BE2C (cell line): ENCODE measurements around the gene TRERF1.

Experiments used
- DNase-seq: peaks from one replicate; pipeline ENCODE4 v3.0.0-alpha.2; 2020
- H3K27me3 ChIP-seq: fragments of 250-450 bp; sonication (Bioruptor Pico); 2 replicates; pipeline ENCODE4 v1.5.1; 2020; ENCODE audit warnings: mild to moderate bottlenecking
- H3K36me3 ChIP-seq: fragments of 250-450 bp; sonication (Bioruptor Pico); 2 replicates; pipeline ENCODE4 v1.5.1; 2020; ENCODE audit warnings: mild to moderate bottlenecking
- H3K4me1 ChIP-seq: fragments of 250-450 bp; sonication (Bioruptor Pico); 2 replicates; pipeline ENCODE4 v1.5.1; 2020
- H3K4me3 ChIP-seq: 2 replicates; pipeline ENCODE4 v1.5.1; 2011; ENCODE audit warnings: low read depth, low read length
- H3K9me3 ChIP-seq: fragments of 250-450 bp; sonication (Bioruptor Pico); 2 replicates; pipeline ENCODE4 v1.5.1; 2020
- CTCF ChIP-seq: IDR thresholded peaks from 2 replicates; pipeline ENCODE4 v1.5.1; 2012; ENCODE audit warnings: mild to moderate bottlenecking, low read depth, low read length

Gene TRERF1

GRCh38 chr6:42372699-42373098 lies 79.0 kb downstream of the TRERF1 start:
- no peak for TF ChIP-seq CTCF
- DNase-seq, result no peak
- H3K4me1 ChIP-seq, result no peaks in the 10 kb centered on the region; the same call in 1 of the 2 replicates

GRCh38 chr6:42370323-42370985 lies 81.3 kb downstream of the TRERF1 start:
- Histone ChIP-seq H3K27me3 (no peaks in the 10 kb centered on the region), H3K36me3 (no peaks in the 10 kb centered on the region), H3K4me1 (no peaks in the 10 kb centered on the region; the same call in 1 of the 2 replicates), H3K9me3 (no peaks in the 10 kb centered on the region), H3K4me3 (no peak overlapping the region)
- TF ChIP-seq CTCF, result no peak
- DNase-seq, result no peak

More at GRCh38 chr6:42372699-42373098, 79.0 kb downstream of the TRERF1 start:
- Histone ChIP-seq H3K36me3 (no peaks in the 10 kb centered on the region), H3K9me3 (no peaks in the 10 kb centered on the region), H3K4me3 (no peak overlapping the region), H3K27me3 (no peaks in the 10 kb centered on the region)

- H3K36me3 ChIP-seq, result no peaks in the 10 kb centered on the region
- no peak overlapping the region for H3K4me3 ChIP-seq
- no peaks in the 10 kb centered on the region for H3K27me3 ChIP-seq
- DNase-seq, result no peak
- TF ChIP-seq CTCF, result no peak
- H3K4me1 ChIP-seq, result no peaks in the 10 kb centered on the region; the same call in 1 of the 2 replicates
- H3K9me3 ChIP-seq, result no peaks in the 10 kb centered on the region
Measured at GRCh38 chr6:42369568-42369967, 82.2 kb downstream of the TRERF1 start.

- Histone ChIP-seq H3K4me3 (no peak overlapping the region), H3K4me1 (no peaks in the 10 kb centered on the region; the same call in 1 of the 2 replicates), H3K36me3 (no peaks in the 10 kb centered on the region), H3K9me3 (no peaks in the 10 kb centered on the region), H3K27me3 (no peaks in the 10 kb centered on the region)
- no peak for DNase-seq
- TF ChIP-seq CTCF, result no peak
Measured at GRCh38 chr6:42368181-42368580, 83.5 kb downstream of the TRERF1 start.

- no peak for DNase-seq
- H3K36me3 ChIP-seq, result no peaks in the 10 kb centered on the region; the same call in 1 of the 2 replicates
- no peaks in the 10 kb centered on the region; the same call in 1 of the 2 replicates for H3K4me1 ChIP-seq
- H3K27me3 ChIP-seq, result no peaks in the 10 kb centered on the region
- no peak for TF ChIP-seq CTCF
- H3K9me3 ChIP-seq, result no peaks in the 10 kb centered on the region
- H3K4me3 ChIP-seq, result no peak overlapping the region
Measured at GRCh38 chr6:42367353-42368011, 84.2 kb downstream of the TRERF1 start.

- Histone ChIP-seq H3K27me3 (no peaks in the 10 kb centered on the region), H3K4me1 (no peaks in the 10 kb centered on the region; the same call in 1 of the 2 replicates), H3K9me3 (no peaks in the 10 kb centered on the region), H3K36me3 (no peaks in the 10 kb centered on the region; the same call in 1 of the 2 replicates), H3K4me3 (no peak overlapping the region)
- no peak for DNase-seq
- no peak for TF ChIP-seq CTCF
Measured at GRCh38 chr6:42366999-42367352, 84.8 kb downstream of the TRERF1 start.
